Head of caudate nucleus (tissue), 42 donors: ENCODE data around the gene LYST.

Experiments used
- DNase-seq, 42 donors: peaks; one replicate each; pipeline versions ENCODE4 v3.0.0 to v3.0.0-alpha.2; 2020 to 2021; ENCODE audit warnings: mixed read lengths in 7 of 42
- intact Hi-C: fragments of 100-400 bp; cut with DNase I; formaldehyde crosslinking; loops from one replicate; pipeline ENCODE4 v1.15.0; 2022

The LYST gene

DNA sequence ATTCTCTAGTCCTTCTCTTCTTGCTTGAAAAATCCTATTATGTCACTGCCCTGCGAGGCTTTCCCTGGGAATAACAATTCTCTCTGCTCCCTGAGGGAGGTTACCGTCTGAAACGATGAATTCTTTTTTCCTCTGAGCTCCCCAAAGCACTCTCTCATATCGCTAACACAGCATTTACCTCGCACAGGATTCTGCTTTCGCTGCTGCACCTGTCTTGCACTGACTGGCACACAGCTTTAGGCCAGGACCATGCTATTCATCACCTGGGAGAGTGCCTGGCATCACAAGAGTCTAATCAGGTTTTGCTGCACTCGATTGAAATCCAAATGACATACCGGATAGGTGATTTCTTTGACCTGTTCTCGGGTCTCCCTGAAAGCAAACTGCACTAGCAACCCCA is 164.3 kb downstream of the LYST start:
- DNase-seq: peak in 3 of 42 donors; percentile 2 to 17 (median 9)
- intact Hi-C loops: no loop called here

DNA sequence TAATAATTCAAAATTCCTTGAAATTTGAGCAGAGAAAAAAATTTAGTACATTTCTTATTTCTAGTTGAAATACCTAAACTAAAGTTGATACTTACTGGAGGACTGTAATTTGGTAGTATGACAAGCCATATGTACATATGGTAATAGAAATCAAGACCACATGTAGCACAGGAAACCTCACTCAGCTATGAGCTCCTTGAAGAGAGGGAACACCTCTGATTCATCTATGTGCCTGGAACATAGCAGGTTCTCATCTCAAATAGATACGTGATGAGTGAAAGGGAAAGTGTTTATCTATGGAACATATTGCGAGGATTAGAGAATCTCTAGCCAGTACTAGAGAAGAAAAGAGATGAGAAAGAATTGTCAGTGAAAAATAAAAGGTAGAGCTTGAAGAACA is 169.2 kb downstream of the LYST start:
- intact Hi-C loops: no loop called here
- no peak for DNase-seq

DNA sequence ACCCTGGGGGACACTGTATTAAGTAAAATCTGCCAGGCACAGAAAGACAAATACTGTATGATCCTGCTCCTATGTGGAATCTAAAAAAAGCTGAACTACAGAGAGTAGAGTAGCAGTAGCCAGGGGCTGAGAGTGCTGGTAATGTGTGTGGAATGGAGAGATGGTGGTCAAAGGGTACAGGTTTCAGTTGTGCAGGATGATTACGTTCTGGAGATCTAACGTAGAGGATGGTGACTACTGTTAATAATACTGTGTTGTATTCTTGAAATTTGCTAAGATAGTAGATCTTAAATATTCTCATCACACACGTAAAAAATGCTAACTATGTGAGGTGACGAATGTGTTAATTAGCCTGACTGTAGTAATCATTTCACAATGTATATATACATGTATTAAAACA is 177.3 kb downstream of the LYST start:
- no peak for DNase-seq
- intact Hi-C loops: no loop called here

DNA sequence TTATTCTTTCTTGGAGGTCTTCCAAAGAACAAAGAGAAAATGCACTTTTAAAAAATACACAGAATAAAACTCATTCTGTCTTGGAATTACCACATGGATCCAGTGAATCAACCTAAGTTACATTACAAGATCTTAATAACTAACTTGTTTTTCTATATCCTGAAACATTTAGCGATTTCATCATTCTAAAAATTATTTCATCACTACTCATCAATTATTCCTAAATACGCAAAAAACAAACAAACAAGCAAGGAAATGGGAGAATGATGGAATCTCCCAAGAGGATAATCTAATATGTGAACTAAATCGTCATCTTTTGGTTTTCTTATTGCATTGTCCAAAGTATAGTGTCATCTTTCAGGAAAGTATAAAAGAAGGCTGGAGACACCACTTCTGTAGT is 178.6 kb downstream of the LYST start:
- intact Hi-C loops: no loop called here
- no peak for DNase-seq

DNA sequence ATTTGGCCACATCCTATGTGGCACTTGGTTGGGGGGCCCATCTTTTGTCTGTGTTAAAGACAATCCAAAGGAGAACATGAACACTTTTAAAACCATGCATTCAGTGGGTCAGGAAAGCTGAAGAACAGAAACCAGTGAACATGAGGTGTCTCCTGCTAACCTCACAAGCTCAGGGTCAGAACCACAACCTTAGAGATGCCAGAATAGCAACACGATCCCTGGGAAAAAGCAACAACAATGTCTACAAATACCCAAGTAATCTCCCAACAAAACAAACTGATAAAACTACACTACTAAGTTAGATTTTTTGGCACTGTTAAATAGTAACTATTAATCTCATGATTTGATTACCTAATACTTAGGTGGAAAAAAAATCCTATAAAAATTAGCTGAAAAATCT is 183.1 kb downstream of the LYST start:
- intact Hi-C loops: no loop called here
- no peak for DNase-seq

DNA sequence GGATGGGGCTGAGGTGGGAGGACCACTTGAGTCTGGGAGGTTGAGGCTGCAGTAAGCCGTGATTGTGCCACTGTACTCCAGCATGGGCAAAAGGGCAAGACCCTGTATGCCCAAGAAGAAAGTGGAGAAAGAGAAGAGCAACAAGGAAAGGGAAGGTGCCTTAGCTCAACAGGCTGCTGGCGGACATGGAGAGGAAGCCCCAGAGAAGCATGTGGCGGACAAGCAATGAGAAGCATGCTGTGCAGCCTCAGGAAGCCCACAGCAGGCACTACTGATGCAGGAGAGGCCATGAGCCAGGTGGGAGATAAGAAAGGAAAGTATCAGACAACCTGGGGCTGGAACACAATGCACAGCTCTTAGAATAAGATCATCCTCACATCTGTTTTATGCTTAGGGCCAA is 184.5 kb downstream of the LYST start:
- no peak for DNase-seq
- intact Hi-C loops: no loop called here

DNA sequence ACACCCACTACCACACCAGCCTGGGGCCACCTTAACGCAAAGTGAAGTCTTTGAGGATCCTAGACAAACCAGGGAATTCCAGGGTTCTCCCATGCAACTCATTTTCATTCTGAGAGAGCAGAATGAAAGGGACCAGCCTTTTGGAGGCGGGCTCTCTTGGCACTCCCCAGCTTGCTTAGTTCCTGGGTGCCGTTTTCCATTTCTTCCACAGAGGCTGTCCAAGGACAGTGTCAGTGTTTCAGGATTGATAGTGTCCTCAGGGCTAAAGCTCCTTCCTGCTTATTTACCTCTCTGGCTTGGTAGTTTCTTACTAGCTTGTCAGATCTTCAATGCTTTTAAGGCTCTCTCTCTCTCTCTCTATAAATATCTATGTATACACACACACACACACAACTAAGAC is 187.1 kb downstream of the LYST start:
- DNase-seq: no peak
- intact Hi-C loops: no loop called here

DNA sequence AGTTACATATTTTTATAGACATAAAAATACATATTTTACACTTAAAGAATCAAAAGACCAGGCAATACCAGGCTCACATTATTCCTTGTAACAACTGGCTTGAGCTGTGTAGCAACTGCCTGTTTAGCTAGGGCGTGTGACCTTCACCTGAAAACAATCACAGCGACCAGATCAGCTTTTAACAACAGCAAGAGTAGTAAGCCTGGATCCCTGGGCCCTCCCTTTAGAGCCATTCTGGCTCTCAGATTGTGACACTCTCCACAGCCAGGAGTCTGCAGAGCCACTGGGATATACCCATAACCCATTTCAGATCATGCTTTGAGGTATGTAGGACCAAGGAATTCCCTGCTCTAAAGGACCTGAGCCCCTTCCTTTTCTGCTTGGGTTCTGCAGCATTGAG is 187.7 kb downstream of the LYST start:
- DNase-seq: no peak
- intact Hi-C loops: no loop called here

DNA sequence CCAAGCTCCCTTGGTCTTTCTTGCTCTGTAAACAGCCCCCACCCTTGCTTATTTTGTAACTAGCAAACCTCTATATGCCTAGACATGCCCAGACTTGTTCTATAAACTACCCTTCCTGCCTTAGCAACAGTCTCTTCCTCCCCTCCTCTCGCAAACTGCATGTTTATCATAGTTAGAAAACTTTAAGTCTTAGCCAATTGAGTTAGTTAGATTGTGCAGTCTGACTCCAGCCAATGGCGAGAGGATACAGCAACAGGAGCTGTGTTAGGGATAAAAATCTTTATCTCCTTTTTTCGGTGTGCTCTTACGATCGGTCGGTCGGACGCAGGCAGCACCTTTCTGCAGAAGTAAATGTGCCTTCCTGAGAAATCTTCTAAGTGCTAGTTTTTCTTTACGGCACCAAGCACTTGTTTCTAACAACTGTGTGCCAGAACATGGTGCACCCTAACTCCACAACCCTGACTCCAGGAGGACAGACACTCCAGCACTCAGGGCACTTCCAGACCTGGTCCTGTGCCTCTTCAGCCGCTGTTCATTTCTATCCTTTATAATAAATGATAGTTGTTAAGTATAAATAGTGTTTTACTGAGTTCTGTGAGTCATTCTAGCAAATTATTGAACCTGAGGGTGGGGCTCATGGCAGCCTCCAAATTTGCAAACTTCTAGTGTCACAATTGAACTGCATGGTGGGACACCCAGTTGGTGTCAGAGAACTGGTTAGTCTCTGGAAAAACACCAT is 191.4 kb downstream of the LYST start:
- intact Hi-C loops: no loop called here
- no peak for DNase-seq

DNA sequence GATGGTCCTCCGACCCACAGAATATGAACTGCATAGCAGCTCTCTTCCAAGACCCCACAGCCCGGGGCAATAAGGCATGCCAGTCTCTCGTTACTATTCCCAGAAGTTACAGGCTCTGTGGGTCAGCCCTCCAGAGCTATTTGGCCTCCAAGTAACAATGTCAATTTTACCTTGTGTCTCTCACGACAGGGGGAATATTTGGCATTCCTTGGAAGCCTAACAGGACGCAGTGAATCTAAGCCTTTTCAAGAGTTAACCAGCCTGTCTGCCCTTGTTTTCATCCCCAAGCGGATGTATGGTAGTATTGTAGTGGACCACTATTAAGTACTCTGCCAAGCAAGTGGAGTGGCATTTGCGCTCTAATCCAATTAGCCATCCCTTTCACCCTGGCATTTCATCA is 192.7 kb downstream of the LYST start:
- DNase-seq: no peak
- intact Hi-C loops: no loop called here

DNA sequence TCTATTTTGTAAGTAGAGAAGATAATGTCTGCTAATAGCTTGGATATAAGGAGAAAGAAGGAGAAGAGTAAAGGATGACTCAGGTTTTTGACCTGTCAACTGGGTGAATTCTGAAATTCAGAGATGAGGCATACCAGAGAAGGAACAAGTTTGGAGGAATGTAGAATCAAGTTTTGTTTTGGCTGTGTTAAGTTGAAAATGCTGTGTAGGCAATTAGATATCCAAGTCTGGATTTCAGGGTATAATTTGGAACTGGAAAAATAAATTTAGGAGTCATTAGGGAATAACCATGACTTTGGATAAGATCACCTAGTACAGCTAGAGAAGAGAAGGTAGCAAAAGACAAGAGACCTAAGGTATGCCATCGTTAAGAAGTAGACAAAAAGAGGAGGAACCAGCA is 194.7 kb downstream of the LYST start:
- no peak for DNase-seq
- intact Hi-C loops: no loop called here

DNA sequence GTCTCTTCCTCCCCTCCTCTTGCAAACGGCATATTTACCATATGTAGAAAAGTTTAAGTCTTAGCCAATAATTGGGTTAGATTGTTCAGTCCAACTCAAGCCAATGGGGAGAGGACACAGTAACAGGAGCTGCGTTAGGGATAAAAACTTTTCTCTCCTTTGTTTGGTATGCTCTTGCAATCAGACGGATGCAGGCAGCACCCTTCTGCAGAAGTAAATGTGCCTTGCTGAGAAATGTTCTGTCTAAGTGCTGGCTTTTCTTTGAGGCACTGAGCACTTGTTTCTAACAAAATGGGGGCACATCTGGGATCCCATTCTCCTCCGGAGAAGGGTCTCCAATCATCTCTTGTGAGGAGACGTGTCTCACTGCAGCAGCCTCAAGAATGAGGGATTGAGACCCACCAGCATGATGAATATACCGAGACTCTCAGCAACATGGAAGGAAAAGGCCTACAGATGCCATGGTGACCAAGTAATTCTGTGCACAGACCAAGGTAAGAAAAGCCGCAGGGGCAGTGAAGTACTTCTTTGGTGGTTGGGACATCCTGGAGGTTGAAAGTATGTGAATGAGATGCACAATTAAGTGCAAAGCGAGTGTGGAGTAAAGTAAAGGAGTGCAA is 196.4 kb downstream of the LYST start:
- no peak for DNase-seq
- intact Hi-C loops: no loop called here

DNA sequence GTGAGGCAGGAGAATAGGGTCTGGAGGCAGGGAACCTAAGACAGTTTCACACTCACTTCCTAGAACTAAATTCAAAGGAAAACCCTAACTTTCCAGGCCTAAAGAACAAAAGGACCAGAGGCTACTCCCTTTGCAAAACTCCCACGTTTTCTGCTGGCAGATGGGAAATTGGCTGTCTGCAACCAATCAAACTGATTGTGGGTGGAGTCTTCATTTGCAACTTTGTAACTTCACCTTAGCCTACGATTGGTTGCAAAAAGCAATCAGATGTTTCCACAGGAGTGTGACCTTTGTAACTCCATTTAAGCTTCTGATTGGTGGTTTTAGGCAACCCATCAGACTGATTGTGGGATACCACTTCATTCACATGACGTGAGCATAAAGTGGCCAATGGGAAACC is 197.4 kb downstream of the LYST start:
- intact Hi-C loops: no loop called here
- no peak for DNase-seq

DNA sequence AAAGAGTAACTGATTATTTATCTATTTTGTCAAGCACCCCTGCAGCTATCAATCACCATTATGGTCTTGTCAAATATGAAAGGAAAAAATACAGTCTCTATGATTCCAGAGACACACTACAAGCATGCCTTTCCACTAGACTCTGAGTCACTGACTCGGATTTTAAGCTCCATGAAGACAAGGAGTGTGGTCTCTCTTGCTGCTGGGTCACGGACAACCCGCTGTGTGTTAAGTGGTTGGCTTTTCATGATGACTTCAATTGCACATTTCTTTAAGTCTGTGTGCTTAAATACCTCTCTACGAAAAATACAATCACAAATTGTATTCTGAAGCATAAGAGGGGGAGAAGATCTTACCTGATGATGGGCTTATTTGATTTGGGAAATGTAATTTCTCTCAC is 203.1 kb downstream of the LYST start:
- intact Hi-C loops: no loop called here
- DNase-seq: no peak

DNA sequence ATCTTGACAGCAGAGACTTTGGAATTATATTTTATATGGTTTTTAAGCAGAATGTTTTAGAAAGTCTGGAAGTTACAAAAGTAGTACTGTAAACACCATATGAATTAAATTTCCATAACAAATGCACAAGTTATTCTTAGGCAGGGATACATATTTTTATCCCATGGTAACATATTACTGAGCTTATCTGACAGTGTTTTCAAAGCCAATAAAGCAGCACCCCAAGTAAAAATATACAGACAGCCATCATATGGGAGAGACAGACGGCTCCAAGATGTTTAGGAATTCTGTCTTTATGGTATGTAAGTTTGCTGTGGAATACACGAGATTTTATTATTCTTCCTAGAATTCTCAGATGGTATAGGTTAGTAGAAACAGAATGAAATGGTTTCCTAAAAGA is 205.1 kb downstream of the LYST start:
- DNase-seq: no peak
- intact Hi-C loops: no loop called here

DNA sequence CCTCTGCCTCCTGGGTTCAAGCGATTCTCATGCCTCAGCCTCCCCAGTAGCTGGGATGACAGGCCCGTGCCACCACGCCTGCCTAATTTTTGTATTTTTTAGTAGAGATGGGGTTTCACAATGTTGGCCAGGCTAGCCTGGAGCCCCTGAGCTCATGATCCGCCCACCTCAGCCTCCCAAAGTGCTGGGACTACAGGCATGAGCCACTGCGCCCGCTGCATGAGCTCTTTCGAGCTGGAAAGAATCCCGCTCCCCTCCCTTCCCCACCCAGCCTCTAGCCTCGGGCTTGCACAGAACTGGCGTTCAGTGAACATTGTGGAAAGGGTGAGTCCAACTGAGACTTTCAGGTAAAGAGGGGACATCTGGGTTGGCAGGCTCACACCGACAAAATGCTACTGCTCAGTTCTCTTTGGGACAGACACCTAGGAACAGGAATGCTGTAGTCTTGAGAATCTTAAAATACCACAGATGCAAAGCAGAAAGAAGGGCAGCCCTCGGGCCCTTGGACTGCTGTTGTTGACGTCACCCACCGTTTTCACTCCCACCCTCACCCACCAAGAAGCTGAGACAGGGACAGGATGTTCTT is 207.4 kb downstream of the LYST start:
- intact Hi-C loops: no loop called here
- DNase-seq: no peak

DNA sequence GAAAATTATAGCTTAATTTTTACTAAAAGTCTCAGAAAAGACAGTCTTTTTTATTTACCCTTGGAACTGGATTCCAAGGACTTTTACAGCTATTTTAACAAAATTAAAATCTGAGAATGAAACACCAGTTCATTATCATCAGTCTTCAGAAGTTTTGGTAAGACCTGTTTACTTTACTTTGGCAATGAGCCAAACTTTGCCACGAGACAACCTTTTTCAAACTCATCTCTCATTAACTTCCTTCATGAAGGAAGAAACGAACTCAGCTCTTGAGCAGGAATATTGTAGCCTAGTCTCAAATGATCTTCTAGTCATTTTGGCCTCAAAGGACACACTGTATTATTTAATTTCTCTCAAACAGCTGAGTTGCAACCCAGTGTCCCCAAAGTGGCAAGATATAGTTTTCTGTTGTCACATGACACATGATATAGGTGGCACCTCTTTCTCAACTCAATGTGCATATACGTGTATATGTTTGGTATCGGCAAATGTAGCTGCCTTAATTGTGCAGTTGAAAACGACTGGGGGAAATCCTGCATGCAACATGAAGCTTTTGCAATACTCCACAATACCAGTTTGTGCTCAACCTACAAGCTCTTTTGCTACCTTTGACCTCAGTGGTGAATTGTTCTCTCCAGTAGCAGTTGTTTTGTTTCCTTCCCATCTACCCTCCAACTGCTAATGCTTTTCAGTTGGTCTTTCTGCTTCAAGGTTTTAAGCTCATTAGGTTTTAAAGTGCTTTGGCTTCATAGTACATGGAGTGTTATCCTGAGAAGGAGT is 208.8 kb downstream of the LYST start:
- no peak for DNase-seq

DNA sequence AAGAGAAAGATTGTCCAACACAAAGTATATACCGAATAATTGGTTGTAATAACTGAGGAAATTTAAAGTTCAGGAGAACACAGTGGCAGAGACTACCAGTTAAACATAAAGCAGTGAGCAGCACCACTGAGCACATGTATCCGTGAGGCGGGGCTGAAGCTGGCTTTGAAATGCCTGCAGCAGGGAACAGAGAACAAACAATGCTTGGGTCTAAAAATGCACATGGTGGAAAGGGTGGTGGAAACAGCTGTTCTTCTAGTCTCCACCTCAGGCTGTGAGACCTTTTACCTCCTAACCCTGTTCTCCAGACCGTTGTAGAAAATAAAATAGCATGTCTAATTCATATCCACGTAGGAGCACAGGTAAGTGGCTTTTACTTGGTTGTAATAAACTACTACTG is 209.4 kb downstream of the LYST start:
- no peak for DNase-seq
- intact Hi-C loops: no loop called here

More for the DNA sequence above, 208.8 kb downstream of the LYST start:
- intact Hi-C loops: no loop called here

DNA sequence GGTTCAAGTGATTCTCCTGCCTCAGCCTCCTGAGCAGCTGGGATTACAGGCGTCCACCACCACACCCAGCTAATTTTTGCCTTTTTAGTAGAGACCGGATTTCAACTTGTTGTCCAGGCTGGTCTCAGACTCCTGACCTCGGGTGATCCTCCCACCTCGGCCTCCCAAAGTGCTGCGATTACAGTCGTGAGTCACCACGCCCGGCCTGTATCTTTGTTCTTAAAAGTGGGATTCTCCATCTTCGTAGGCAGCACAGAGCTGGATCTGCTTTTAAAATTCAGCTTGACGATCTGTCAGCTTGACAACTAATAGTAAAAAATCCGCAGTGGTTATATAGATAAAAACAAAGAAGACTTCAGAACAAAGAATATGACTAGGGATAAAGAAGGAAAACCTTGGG is 214.3 kb downstream of the LYST start:
- intact Hi-C loops: no loop called here
- peak in 17 of 42 donors; percentile 12 to 76 (median 45) for DNase-seq

DNA sequence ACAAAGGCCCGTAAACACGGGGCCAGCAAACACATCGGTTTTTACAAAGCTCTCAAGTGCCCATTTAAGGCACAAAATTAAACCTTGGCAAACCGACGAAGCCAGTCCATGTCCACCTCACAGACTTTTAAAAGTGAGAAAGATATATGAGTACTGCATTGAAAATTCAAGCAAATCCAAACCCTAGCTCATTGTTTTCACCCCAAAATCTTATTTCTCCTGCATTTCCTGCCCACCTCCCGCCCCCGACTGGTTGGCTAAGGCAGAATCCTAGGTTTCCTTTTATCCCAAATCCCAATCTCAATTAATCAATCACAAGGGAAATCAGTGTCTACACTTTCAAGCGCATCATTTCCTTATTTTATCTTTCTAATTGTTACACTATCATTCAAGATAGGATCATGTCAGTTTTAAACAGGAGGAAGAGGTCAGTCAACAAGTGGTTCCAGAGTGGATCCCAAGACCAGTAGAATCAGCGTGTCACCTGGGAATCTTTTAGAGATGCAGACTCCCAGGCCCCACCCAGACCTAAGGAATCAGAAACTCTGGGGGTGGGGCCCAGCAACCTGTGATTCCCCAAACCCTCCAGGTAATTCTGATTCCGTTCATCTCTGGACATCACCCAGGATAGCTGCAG is 215.4 kb downstream of the LYST start:
- DNase-seq: no peak
- intact Hi-C loops: no loop called here
